Activated CD4-positive, alpha-beta T cell treated with anti-CD3 and anti-CD28 coated beads, Interleukin-2, amount 10 ng/mL, durations not matched to agents 7 days and 5 days (primary cell): Measurements from ENCODE around the gene TTC4. TPM values are rescaled to one million over a fixed set of nuclear protein-coding genes. Genes with fewer than 3 reads are reported as not detected.

ENCODE experiments used
- CTCF ChIA-PET: fragments of 350-600 bp; sonication (Branson Sonifier 250); formaldehyde crosslinking; loops from one replicate; lab custom pipeline; 2021; ENCODE audit warnings: antibody characterized with exemption; lab: Charles Lee
- POLR2A ChIA-PET: fragments of 350-600 bp; sonication (Branson Sonifier 250); formaldehyde crosslinking; loops from one replicate; lab custom pipeline; 2021; ENCODE audit warnings: antibody characterized with exemption; lab: Charles Lee
- DNase-seq: peaks from one replicate; pipeline ENCODE4 v3.0.0-alpha.2; 2020
- H3K27ac Mint-ChIP-seq: one replicate; pipeline ENCODE4 v1.8.0; 2021; ENCODE audit warnings: mild to moderate bottlenecking, moderate library complexity, mixed read lengths
- H3K27me3 Mint-ChIP-seq: one replicate; pipeline ENCODE4 v1.8.0; 2021; ENCODE audit warnings: mixed read lengths
- H3K36me3 Mint-ChIP-seq: one replicate; pipeline ENCODE4 v1.8.0; 2021; ENCODE audit warnings: low read depth, mixed read lengths
- H3K4me1 Mint-ChIP-seq: one replicate; pipeline ENCODE4 v1.8.0; 2021; ENCODE audit warnings: mixed read lengths
- H3K4me3 Mint-ChIP-seq: one replicate; pipeline ENCODE4 v1.8.0; 2021; ENCODE audit warnings: mild to moderate bottlenecking, moderate library complexity, mixed read lengths
- H3K9me3 Mint-ChIP-seq: one replicate; pipeline ENCODE4 v1.8.0; 2021; ENCODE audit warnings: mixed read lengths
- total RNA-seq, 2 experiments: library from RNA; stranded (reverse); gene quantifications; one replicate each; pipeline ENCODE4 v1.2.3, GENCODE V29; 2021

TTC4 gene
- total RNA-seq, 2 experiments from 2014 or later, result 18.4 to 19.5 TPM

DNA sequence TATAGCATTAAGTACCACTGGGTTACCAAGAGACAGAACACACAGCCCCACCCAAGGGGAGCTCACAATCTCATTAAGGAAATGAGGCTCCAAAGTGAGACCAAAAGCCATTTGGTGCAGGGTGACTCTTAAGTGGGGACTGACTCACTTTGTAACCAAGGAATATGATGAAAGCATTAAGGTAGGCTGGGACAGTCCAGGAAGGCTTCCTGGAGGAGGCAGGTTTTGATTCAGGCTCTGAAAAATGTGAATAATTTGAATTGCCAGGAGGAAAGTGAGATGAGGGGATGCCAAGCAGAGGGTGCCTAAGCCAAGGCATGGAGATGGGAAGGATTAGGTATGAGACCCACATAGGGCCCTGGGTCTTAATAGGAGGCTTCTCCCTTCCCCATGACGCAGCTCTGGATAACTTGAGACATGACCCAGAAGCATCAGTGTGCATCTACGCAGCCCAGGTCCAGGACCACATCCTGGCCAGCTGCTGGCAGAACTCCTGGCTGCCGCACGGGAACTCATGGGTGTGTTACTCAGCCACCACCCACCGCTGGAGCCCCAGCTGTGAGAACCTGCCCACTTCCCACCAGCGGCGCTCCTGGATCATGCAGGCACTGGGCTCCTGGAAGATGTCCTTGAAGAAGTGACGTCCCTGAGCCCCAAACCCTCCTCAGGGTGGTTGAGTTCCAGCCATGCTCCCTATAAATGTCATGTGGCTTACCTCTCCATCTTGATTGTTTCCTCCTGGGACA, 5.9 kb upstream of the TTC4 start:
- no peak for DNase-seq
- H3K27me3 Mint-ChIP-seq, result peaks cover 1% of the 10 kb centered on the region
- H3K9me3 Mint-ChIP-seq, result no peaks in the 10 kb centered on the region
- no peaks in the 10 kb centered on the region for H3K4me1 Mint-ChIP-seq
- CTCF ChIA-PET, result interaction anchor here (0.8 kb wide), 1 partner anchor 92 kb away, joined by 3 read pairs; the partner anchor contains the start of gene TTC22
- H3K36me3 Mint-ChIP-seq, result no peaks in the 10 kb centered on the region
- H3K4me3 Mint-ChIP-seq, result no peak overlapping the region
- no peak overlapping the region for H3K27ac Mint-ChIP-seq
- POLR2A ChIA-PET, result no interaction called here

DNA sequence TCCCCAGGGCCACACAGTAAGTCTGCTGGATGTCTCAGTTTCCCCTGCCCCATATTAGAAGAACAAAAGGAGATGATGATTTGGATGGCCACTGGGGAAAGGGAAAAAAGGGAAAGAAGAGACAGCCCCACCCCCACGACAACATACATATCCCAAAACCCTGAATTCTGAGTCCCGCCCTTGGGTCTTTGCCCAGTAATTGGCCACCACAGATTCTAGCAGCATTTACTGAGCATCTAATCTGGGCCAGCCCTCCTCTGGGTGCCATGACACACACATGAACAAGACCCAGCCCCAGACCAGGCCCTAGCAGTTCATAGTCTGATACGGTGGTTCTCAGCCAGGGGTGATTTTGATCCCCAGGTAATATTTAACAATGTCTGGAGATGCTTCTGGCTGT, 5.2 kb upstream of the TTC4 start:
- no peak overlapping the region for H3K4me3 Mint-ChIP-seq
- CTCF ChIA-PET, result no interaction called here
- no peaks in the 10 kb centered on the region for H3K27me3 Mint-ChIP-seq
- no peaks in the 10 kb centered on the region for H3K36me3 Mint-ChIP-seq
- DNase-seq, result no peak
- POLR2A ChIA-PET, result no interaction called here
- no peak overlapping the region for H3K27ac Mint-ChIP-seq
- no peaks in the 10 kb centered on the region for H3K9me3 Mint-ChIP-seq
- peaks cover 5% of the 10 kb centered on the region for H3K4me1 Mint-ChIP-seq

DNA sequence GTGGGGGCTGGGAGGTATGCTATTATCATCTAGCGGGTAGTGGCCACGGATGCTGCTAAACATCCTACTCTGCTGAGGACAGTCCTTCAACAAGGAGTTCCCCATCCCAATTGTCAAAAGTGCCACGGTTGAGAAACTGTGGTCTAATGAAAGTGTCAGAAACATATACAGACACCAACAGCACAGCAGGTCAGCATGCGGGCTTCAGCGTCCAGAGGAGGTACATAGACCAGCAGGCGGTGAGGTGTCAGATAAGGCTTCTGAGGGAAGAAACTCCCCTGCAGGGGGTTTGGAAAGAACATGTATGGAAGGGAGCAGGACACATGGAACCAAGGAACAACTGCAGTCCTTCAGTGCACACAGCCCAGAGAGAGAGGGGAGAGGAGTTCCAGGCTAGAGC, 4.8 kb upstream of the TTC4 start:
- Mint-ChIP-seq H3K4me1 (peaks cover 6% of the 10 kb centered on the region), H3K9me3 (no peaks in the 10 kb centered on the region), H3K4me3 (no peak overlapping the region), H3K36me3 (no peaks in the 10 kb centered on the region), H3K27me3 (no peaks in the 10 kb centered on the region), H3K27ac (no peak overlapping the region)
- DNase-seq, result no peak
- ChIA-PET CTCF (no interaction called here), POLR2A (no interaction called here)

GRCh38 chr1:54711536-54711935, 4.1 kb upstream of the TTC4 start:
- POLR2A ChIA-PET, result no interaction called here

DNA sequence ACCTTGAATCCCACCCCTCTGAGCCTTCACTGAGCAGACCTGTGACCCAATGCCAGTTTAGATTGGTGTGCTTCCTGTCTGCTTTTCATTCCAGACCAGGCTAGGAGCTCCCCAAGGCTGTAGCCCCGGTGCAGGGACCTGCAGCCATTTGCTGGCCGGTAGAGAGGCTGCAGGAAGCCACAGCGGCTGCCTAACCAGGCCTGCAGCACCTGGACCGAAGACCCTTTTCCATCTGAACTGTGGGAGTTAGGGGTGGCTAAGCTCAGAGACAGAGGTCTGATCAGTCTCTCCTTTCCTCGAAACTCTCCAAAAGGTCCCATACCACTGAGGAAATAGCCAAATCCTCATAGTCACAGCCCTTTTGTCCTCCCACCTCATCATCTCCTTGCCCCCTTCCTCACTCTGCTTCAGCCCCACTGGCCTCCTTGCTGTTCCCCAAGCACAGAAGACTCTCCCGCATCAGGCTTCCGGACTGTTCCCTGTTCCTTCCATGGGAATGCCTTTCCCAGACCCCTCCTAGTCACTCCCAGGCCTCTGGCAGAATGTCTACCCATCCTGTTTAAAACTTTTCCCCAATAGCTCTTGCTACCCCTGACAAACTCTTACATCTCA, 674 bp upstream of the TTC4 start:
- no peaks in the 10 kb centered on the region for H3K27me3 Mint-ChIP-seq

More at GRCh38 chr1:54711536-54711935, 4.1 kb upstream of the TTC4 start:
- Mint-ChIP-seq H3K4me3 (no peak overlapping the region), H3K27me3 (no peaks in the 10 kb centered on the region), H3K9me3 (no peaks in the 10 kb centered on the region), H3K27ac (no peak overlapping the region), H3K4me1 (peaks cover 11% of the 10 kb centered on the region), H3K36me3 (no peaks in the 10 kb centered on the region)
- CTCF ChIA-PET, result no interaction called here
- DNase-seq, result no peak

DNA sequence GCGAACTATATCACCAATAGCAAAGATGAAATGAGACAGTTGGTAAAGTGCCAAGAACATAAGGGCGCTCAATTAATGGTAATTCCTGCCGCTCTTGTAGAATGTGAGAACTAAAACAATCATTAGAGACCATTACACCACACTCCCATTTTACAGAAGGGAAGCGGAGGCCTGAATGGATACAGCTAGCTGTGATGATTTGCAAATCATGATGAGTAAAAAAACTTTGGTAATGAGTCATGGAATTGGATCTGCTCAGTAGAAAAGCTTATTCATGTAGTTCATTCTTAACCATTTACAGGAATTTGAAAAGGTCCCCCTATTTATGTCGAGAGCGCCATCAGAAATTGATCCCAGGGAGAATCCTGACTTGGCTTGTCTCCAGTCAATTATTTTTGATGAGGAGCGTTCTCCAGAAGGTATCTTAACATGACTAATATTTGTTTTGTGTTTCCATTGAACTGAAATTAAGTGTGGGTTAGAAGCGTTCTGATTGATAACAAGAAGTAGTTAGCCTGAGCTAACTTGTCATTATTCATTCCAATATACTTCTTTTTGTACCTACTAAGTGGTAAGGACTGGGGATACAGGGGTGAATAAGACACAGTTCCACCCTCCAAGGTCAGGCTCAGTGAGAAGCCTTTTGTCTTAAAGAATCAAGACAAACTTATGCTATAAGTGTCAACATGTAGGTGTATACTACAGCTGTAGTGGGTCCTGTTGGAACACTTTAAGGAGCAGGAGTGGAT, 812 bp downstream of the TTC4 start:
- CTCF ChIA-PET, result interaction anchor here (1.0 to 1.8 kb wide), 4 partner anchors 12 to 79 kb away, joined by 3 to 4 read pairs (median 4); no protein-coding TSS in a partner anchor
- Mint-ChIP-seq H3K27ac (peak overlapping the region; percentile 89), H3K9me3 (no peaks in the 10 kb centered on the region), H3K4me3 (peak overlapping the region; percentile 87), H3K4me1 (peaks cover 29% of the 10 kb centered on the region), H3K36me3 (peaks cover 13% of the 10 kb centered on the region), H3K27me3 (no peaks in the 10 kb centered on the region)
- POLR2A ChIA-PET, result no interaction called here
- no peak for DNase-seq

More for the DNA sequence above, 674 bp upstream of the TTC4 start:
- Mint-ChIP-seq H3K27ac (peak overlapping the region; percentile 89), H3K4me1 (peaks cover 29% of the 10 kb centered on the region), H3K9me3 (no peaks in the 10 kb centered on the region), H3K36me3 (peaks cover 11% of the 10 kb centered on the region), H3K4me3 (peak overlapping the region; percentile 87)
- POLR2A ChIA-PET, result no interaction called here
- DNase-seq, result no peak
- CTCF ChIA-PET, result interaction anchor here (0.8 to 1.4 kb wide), 6 partner anchors 9 to 95 kb away, joined by 3 to 4 read pairs (median 3); no protein-coding TSS in a partner anchor

DNA sequence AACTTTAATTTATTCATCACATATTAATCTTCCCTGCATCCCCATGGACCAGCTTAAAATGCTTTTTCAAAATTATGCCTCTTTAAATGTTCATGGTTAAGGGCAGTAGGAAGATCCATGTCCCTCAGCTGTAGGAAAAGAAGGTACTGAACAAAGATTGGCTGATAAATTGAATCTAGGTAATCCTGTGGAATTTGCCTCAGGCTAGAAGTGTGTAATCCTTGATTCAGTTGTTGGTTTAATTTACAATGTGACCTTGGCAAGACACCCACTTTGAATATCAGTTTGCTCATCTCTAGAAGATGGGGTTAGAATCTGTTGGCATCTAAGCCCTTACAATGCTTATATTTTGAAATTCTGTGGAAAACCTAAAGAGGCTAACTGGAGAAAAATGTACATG, 6.1 kb downstream of the TTC4 start:
- no peaks in the 10 kb centered on the region for H3K27me3 Mint-ChIP-seq
- ChIA-PET POLR2A (no interaction called here), CTCF (interaction anchor here (1.2 kb wide), 2 partner anchors 40 to 88 kb away, joined by 3 read pairs; no protein-coding TSS in a partner anchor)
- H3K36me3 Mint-ChIP-seq, result peaks cover 61% of the 10 kb centered on the region
- H3K4me3 Mint-ChIP-seq, result no peak overlapping the region
- DNase-seq, result no peak
- H3K27ac Mint-ChIP-seq, result no peak overlapping the region
- H3K9me3 Mint-ChIP-seq, result peaks cover 8% of the 10 kb centered on the region
- H3K4me1 Mint-ChIP-seq, result peaks cover 15% of the 10 kb centered on the region

DNA sequence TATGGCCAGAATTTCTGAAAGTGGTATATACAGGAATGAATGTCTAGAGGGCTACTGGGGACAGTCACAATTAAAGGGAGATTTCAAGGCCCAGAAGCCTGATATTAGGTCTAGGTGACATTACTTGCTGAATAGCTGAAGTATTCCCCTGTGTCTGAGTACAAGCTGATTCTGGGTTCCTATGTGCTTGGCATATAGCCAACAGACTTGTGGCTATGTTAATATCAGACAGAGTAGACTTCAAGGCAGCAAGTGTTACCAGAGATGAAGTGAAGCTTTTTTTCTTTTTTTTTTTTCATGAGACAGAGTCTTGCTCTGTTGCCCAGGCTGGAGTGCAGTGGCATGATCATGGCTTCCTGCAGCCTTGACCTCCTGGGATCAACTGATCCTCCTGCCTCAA, 8.3 kb downstream of the TTC4 start:
- DNase-seq, result no peak
- ChIA-PET POLR2A (no interaction called here), CTCF (interaction anchor here (0.7 to 1.4 kb wide), 3 partner anchors 9 to 65 kb away, joined by 3 to 5 read pairs (median 4); partner anchors contain the start of gene TTC4)
- Mint-ChIP-seq H3K27ac (no peak overlapping the region), H3K9me3 (peaks cover 8% of the 10 kb centered on the region), H3K27me3 (no peaks in the 10 kb centered on the region), H3K4me3 (no peak overlapping the region), H3K36me3 (peaks cover 65% of the 10 kb centered on the region), H3K4me1 (peaks cover 3% of the 10 kb centered on the region)

GRCh38 chr1:54724771-54725170, 9.1 kb downstream of the TTC4 start:
- Mint-ChIP-seq H3K27ac (no peak overlapping the region), H3K4me3 (no peak overlapping the region), H3K27me3 (no peaks in the 10 kb centered on the region), H3K9me3 (peaks cover 8% of the 10 kb centered on the region), H3K36me3 (peaks cover 65% of the 10 kb centered on the region), H3K4me1 (no peaks in the 10 kb centered on the region)
- POLR2A ChIA-PET, result no interaction called here
- DNase-seq, result no peak
- CTCF ChIA-PET, result interaction anchor here (1.0 to 1.4 kb wide), 2 partner anchors 18 to 31 kb away, joined by 3 read pairs; no protein-coding TSS in a partner anchor

GRCh38 chr1:54728027-54728426, 12.4 kb downstream of the TTC4 start:
- no peak overlapping the region for H3K4me3 Mint-ChIP-seq
- peak overlapping the region; percentile 60 for H3K27ac Mint-ChIP-seq
- DNase-seq, result no peak
- H3K27me3 Mint-ChIP-seq, result no peaks in the 10 kb centered on the region
- peaks cover 8% of the 10 kb centered on the region for H3K9me3 Mint-ChIP-seq
- H3K36me3 Mint-ChIP-seq, result peaks cover 63% of the 10 kb centered on the region
- POLR2A ChIA-PET, result no interaction called here
- H3K4me1 Mint-ChIP-seq, result no peaks in the 10 kb centered on the region
- CTCF ChIA-PET, result interaction anchor here (1.1 kb wide), 1 partner anchor 17 kb away, joined by 4 read pairs; no protein-coding TSS in a partner anchor

DNA sequence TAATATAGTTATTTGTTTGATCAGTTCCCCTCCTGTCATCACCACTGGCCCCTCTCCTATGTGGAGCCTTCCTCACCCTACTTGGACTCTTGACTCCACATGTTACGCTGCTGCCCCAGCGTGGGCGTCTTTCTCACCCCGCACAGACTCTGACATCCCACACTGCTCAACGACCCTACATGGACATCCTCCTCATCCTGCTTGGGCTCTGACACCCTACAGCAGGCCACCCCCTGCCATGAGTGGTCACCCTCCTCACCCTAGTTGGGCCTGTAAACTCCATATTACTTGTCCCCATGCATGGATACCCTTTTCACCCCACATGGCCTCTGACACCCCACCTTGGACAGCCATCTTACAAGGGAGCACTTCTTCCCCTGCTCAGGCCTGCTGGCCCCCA, 21.0 kb downstream of the TTC4 start:
- ChIA-PET POLR2A (no interaction called here), CTCF (no interaction called here)
- Mint-ChIP-seq H3K4me1 (no peaks in the 10 kb centered on the region), H3K27me3 (no peaks in the 10 kb centered on the region), H3K4me3 (no peak overlapping the region), H3K27ac (no peak overlapping the region), H3K36me3 (peaks cover 29% of the 10 kb centered on the region), H3K9me3 (no peaks in the 10 kb centered on the region)
- no peak for DNase-seq

GRCh38 chr1:54738244-54738643, 22.6 kb downstream of the TTC4 start:
- CTCF ChIA-PET, result interaction anchor here (1.3 kb wide), 1 partner anchor 51 kb away, joined by 4 read pairs; no protein-coding TSS in a partner anchor
- Mint-ChIP-seq H3K27ac (no peak overlapping the region), H3K4me1 (no peaks in the 10 kb centered on the region), H3K9me3 (no peaks in the 10 kb centered on the region), H3K27me3 (no peaks in the 10 kb centered on the region), H3K4me3 (no peak overlapping the region), H3K36me3 (peaks cover 32% of the 10 kb centered on the region)
- no peak for DNase-seq
- POLR2A ChIA-PET, result no interaction called here
